Myocyte (in vitro differentiated cells): Measurements from ENCODE around the gene PREX1. TPM values are rescaled to one million over a fixed set of nuclear protein-coding genes. Genes with fewer than 3 reads are reported as not detected.
"Not testable (repeated sequence)": the region's sequence is repeated elsewhere in the genome, so short reads cannot be mapped to it uniquely, and the experiment has no call there.

Experiments used
- DNase-seq: peaks from one replicate; pipeline ENCODE4 v3.0.0-alpha.2; 2012; ENCODE audit warnings: low read depth
- total RNA-seq: library from RNA; depleted of rRNA; stranded (reverse); fragments of >200 nt; gene quantifications from 2 replicates; pipeline ENCODE4 v1.2.3, GENCODE V29; 2014

PREX1 gene
- total RNA-seq, 1 donor from 2014 or later: 5.5 TPM

DNA sequence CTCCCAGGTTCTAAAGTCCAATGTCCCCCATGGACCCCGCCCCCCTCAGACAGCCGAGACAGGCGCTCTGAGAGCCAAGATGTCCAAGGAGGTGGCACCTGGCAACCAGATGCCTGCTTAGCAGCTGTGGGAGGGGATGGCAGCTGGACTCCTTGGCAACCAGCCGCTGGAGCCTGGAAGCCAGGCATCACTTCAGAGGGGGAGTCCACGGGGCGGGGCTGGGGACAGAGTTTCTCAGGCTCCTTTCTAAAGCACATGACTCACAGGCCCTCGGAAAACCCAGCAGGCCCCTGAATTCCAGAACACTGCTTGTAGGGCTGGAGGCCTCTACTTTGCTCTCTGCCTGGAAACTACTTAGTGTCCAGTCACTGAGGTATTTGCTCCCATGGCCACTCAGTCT lies 51.5 kb downstream of the PREX1 start:
- DNase-seq: peak; percentile 91

DNA sequence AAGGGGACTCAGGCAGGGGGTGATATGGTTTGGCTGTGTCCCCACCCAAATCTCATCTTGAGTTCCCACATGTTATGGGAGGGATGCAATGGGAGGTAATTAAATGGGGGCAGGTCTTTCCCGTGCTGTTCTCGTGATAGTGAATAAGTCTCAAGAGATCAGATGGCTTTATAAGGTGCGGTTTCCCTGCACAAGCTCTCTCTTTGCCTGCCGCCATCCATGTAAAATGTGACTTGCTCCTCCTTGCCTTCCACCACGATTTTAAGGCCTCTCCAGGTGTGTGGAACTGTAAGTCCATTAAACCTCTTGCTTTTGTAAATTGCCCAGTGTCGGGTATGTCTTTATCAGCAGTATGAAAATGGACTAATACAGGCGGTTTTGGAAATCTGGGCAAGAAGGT lies 52.3 kb downstream of the PREX1 start:
- not testable (repeated sequence) for DNase-seq

DNA sequence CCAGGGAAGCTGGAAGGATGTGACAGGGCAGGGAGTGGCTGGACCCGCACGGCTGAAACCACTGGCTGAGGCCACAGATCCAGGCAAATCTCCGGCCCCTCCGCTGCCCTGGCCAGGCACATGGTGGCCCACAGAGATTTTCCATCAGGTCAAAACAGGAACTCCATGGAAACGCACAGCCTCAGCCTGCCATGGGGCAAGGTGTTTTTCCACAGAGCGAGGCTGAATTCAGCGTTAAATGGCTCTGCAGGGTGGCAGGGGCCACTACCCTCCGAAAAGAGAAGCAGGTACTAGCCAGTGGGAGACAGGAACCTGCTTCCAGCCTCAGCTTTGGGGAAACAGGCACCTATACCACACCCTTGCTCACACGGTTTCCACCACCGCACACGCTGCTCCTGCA lies 53.1 kb downstream of the PREX1 start:
- no peak for DNase-seq

DNA sequence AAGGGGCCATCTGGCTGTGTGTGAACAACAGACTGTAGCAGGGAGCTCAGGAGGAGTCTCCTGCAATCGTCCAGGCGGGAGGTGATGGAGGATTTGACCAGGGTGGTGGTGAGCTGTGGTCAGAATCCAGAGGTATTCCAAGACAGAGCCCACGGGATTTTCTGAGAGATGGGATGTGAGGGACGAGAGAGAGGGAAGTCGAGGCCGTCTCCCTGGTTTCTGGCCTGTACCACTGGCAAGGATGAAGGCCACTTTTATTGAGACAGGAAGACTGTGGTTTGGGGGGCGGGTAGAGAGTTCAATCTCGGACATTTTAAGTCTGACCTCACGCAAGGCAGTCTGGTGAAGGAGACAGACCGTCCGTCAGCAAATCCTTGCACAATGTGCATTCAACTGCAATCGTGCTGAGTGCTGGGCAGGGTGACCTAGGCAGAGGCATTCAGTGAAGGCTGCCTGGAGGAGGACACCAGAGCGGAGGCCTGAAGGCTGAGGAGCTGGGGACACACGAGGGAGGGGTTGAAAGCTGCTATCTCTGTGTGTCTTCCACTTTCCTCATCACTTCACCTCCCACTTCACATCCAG lies 53.9 kb downstream of the PREX1 start:
- DNase-seq: no peak

DNA sequence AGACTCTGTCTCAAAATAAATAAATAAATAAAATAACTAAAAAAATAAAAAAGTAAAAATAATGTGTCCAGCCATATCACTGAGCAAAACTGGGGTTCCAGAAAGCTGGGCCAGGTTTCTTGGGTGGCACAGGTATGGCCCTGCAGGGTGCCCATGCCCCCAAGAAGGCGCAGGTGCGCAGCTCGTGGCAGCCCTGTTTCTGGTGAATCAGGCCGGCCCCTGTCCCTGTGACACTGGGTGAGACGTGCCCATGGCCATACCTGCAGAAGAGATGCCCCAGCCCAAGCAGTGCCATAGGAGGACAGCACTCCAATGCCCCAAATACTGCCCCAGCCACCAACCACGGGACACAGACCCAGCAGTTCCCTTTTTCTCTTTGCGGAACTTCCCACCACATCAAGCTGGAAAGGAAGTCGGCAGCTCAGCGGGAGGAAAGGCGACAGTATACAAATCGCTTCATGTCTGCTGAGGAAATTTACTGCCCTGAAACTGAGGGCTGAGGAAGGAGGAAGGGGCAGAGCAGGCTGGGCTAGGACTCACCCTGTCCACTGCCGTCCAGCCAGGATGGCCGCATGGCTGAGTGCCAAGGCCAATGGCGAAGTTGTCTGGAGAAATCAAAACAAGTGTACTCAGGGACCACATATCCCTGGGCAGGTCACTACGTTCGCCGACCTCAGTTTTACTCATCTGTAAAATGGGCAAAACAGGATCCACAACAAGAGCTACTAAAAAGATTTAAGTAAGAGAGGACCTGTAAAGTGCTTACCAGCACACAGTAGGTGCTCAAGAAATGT lies 55.4 kb downstream of the PREX1 start:
- no peak for DNase-seq

DNA sequence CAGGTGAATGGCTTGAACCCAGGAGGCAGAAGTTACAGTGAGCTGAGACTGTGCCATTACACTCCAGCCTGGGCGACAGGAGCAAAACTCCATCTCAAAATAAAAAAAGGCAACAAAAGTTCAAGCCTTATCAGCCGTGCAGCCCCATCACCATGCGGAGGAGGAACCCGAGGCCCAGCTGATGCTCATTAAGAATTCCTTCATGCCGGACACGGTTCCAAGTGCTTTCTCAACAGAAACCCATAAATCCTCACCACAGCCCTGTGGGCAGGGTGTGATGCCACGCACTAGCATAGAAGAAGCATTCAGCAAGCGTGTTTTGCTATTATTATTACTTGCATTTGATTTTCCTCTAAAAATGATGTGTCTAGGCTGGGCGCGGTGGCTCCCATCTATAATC lies 56.3 kb downstream of the PREX1 start:
- DNase-seq: peak; percentile 22

DNA sequence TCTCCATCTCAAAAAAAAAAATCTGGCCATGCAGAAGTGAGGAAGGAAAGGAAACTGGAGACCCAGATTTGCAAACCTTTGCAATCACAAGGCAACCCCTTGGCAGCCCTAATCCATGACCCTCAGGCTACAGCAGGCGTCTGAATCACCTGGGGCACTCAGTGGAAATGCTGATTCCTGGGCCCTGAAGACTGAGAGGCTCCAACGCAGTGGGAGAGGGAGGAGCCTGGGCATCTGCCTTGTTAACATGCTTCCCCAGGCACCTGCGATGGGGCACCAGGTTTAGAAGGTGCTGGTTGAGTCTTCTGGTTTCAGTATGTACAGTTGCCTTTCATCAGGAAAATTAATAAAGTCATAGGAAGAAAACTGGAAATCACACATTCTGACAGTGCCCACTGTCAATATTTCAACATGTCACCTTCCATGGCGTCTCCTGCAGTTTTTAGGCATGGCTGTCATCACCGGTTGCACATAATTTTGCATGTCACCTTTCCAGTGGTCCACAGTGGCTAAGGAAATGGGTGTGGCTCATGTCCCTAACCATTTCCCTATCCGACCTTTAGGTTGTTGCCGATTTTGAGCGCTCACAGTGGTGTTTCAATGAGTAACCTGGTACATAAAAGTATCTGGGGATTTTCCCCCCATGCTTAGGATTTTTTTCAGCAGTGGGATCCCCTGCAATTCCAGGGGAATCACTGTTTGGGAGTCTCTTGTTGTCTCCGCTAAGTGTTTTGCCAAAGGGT lies 56.9 kb downstream of the PREX1 start:
- DNase-seq: no peak

DNA sequence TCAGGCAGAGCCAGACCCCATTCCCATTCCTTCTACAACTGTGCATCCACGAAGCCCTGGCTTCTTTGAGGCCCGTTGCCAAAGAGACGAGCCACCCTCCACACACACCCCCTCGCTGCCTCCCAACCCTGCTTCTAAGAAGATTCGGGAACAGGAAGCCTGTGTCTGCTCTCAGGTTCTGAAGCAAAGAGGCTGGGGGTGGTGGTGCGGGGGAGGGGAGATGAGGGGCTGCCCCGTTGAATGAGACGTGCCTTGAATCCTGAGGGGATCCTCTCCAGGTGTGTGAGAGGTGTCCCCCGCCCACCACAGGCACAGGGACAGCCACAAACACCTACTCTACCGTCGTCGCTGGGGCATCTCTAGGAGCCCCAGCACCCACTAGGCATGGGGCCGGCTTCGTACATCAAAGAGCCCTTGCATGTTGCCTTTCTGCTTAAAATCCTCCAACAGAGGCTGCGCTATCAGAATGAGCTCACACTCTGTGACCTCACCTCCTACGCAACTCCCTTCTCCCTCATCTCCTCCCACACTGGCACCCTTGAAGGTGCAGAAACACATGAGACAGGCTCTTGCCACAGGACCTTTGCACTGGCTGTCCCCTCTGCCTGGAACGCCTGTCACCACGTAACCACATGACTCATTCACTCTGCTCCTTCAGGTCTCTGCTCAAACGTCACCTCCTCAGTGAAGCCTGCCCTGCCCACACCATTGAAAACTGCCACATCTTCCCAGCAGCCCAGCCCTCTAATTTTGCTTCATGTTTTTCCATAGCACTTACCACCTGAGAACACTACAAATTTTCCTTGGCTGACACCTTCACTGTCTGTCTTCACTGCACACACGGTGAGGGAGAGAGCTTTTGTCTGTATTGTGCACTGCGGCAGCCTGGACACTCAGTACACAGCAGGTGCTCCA lies 58.5 kb downstream of the PREX1 start:
- no peak for DNase-seq

DNA sequence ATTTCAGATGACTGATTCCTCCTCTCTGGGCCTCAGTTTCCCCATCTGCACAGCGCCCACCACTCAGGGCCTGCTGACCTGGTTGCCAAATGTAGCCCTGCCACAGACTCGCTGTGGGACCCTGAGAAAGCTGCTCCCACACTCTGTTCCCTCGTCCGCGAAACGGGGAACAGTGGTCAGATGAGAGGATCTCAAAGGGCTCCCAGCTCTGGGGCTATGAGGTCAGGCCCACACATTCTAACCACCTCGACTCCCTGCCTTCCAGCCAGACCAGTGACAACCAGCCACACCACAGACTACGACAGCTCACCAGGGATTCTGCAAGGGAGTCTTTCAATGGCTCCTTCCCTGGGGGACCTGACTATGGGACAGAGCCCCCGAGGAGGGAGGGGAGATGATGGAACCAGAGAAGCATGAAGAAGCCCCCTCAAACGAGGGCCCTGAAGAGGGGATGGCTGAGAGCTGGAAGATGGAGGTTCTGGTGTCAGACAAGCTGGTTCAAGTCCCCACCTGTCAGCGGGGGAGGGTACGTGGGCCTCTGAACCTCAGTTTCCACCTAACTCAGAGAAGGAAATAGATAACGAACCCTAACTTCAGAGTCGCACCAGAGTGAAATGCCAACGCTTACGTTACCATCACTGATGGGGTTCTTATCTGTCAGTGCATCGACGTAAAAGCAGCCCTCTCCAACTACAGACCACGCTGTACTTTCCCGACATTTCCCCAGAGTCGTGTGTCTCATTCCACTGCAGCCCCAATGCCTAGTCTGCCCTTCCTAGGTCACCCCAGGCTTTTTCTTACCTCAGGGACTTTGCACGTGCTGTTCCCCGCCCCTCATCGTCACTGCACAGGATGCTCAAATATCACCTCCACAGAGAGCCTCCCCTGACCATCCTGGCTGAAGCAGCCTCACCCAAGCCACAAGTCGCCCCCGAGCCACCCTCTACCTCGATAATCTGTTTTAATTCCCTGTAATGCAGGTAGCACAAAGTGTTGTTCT lies 60.5 kb downstream of the PREX1 start:
- peak; percentile 23 for DNase-seq

DNA sequence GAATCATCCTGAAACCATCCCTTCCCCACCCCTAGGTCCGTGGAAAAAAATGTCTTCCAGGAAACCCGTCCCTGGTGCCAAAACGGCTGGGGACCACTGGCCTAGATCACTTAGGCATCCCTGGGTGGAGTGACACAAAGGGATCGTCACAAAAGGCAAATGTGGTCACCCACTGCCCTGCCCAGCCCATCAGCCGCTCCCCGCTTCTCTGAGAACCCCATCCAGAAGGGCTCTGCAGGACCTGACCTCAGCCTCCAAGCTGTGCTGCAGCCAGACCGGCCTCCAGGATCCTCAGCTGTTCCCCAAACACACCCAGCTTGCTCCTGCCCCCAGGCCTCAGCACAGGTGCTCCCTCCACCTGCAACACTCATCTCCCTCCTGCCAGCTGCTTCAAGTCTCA lies 61.6 kb downstream of the PREX1 start:
- DNase-seq: peak; percentile 74

DNA sequence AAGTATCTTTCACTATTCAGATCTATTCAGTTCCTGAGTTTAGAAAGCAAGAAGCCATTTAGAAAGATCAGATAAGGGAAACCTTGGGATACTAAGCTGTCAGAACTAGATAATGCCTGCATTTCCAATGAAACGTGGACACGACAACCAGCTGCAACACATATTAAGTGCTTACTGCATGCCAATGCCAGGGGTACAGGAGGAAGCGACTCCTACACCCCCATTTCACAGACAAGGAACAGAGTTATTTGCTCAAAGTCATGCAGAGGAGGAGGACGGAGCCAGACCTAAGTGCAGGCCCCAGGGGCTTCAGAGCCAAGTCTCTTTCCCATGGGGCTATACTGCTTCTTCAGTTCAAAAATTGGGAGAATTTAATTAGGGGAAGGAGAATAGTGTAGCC lies 62.4 kb downstream of the PREX1 start:
- no peak for DNase-seq

DNA sequence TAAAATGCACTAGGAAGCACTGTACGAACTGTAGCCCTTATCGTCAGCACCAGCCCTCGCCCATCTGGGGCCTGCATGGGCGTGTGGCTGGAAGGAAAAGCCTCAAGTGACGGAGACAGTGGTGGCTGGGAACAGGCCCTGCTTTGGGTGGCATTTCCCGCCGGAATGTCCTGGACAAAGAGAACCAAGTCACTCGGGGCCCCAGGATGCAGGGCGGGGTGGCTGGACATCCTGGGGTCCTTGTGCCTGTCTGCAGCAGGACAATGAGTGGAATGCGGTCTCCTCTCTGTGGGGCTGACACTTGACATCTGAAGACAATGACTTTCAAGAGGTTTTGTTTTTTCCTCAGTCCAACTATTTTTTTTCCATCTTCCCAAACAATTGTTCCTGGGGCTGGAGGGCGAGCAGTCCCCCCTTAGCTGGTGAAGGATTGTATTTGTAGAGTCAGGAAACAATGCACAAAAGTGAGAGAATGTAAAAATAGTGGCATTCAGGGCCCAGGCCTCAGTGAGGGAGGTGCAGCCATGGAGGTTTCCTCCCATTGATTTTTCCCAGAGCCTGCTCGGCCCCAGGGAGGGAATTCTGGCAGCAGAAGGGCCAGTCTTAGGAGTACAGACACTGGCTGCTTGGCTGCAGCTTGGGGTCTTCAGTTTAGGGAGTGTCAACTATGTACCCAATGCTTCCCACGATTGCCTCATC lies 64.4 kb downstream of the PREX1 start:
- no peak for DNase-seq

DNA sequence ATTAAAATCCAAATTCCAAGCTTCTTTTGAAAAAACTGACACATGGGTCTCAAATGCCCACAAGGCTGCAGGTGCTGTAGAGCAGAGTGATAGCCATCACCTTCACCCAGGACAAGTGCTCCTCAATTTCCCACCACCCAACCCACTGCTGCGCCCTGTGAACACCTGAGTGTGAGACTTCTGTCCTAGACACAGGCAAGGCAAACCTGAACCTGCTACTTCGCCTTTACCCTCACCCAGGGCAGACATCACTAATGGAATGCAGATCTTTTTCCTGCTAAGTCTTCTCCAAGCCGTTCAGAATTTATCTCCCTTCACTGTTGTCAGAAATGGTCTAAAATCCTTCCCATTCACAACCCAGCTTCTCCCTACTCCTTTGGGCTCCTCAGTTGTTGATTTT lies 65.9 kb downstream of the PREX1 start:
- no peak for DNase-seq

DNA sequence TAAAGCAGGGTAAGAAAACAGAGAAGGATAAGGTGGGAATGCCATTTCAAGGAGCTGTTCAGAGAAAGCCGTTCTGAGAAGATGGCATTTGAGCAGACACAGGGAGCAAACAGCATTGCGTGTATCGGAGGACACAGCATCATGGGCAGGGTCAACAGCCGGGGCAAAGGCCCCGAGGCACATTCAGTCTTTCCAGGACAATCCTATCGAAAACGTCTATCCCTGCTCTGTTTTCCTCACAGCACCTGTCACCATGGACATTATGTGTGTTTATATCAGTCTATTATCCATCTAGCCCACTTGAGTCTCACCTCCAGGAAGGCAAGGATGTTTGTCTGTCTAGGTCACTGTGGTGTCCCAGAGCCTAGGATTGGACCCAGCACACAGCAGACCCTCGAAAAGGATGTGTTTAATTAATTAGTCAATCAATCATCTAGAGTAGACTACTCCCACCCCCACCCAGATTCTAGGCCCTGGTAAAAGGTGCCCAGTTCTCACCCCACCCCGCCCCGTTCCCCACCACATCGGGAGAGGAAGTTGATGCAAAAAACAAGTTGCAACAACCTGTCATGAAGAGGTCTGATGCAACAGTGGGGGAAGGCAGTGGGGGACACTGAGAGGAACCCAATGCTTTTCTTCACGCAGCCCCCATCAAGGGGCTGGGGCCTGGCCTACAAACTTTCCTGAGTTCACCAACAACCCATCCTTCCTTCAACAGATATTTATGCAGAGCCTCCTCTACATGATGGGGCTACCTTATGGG lies 66.6 kb downstream of the PREX1 start:
- no peak for DNase-seq

DNA sequence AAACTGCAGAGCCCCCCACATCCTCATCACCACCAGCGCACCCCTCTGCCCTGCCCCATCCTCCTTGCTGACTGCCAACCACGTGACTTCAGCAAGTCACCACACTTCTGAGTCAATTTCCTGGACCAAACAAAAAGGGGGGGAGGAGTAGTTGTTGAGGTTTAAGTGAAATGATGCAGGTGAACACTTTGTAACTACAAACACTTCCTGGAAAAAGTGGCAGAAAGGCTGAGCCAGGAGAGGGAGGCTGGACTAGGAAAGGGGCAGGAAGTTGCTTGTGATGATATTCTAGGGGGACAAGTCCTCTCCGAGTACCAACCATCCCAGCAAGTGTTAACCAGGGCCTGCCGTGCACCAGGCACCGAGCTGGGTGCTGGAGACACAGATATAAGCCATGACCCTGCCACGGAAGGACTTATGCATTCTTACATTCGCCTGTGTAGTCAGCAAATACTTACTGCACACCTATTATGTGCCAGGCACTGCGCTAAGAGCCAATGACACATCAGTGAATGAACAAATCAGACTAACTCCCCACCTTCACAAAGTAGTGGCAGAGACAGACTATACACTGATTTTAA lies 67.3 kb downstream of the PREX1 start:
- DNase-seq: no peak

DNA sequence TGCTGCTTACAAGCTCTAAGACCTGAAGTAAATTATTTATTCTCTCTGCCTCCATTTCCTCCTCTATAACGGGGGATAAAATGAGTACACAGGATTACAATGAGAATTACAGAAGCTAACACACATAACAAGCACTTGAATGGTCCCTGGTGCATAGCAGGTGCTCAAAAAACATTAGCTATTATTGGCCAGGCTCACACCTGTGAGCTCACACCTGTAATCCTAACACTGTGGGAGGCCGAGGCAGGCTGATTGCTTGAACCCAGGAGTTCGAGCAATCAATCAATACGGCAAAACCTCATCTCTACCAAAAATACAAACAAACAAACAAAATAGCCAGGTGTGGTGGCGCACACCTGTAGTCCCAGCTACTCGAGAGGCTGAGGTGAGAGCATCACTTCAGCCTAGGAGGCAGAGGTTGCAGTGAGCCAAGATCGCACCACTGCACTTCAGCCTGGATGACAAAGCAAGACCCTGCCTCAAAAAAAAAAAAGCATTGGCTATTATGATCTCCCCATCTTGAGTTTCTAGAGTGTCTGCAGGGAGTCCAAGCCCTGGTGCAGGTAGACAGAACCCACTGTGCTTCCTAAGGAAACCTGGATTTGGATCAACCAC lies 68.1 kb downstream of the PREX1 start:
- no peak for DNase-seq

DNA sequence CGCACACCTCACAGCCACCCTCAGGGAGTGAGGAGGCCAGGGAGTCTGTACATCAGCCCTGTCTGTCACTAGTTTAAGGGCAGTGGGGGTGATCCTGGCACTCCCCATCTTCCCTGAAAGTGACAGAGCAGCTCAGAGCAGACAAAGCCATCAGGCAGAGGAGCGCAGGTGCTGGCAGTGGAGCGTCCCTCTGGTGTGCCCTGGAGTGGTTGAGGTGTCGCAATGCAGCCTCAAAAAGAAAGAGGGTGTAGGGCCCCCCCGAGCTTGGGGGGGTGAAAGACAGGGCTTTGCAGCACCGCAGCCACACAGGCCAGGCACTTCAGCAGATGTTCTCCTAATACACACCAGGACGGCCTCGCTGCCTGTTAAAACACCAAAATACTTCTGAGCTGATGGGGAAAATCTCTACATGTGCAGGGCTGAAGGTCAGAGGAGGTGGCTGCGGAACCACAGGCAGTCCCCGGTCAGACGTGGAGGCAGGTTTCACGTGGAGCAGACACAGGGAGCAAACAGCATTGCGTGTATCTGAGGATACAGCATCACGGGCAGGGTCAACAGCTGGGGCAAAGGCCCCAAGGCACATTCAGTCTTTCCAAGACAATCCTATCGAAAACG lies 69.5 kb downstream of the PREX1 start:
- DNase-seq: no peak
